Retinal pigment epithelial cell (primary cell): ENCODE results near the gene MAP3K8.
A peak's percentile ranks its signal among the peaks of the same experiment; 100 is the strongest.
"Not testable (repeated sequence)": the region's sequence is repeated elsewhere in the genome, so short reads cannot be mapped to it uniquely, and the experiment has no call there.

Experiments
- DNase-seq: peaks from one replicate; pipeline ENCODE4 v3.0.0-alpha.2; 2010; ENCODE audit warnings: low read depth
- H3K4me3 ChIP-seq: 2 replicates; pipeline ENCODE4 v1.5.1; 2011; ENCODE audit warnings: mild to moderate bottlenecking, low read length, control low read depth, moderate library complexity
- TF ChIP-seq, protein P1 (sequence below): conservative IDR thresholded peaks from 2 replicates; pipeline ENCODE4 v1.5.1; 2011; ENCODE audit warnings: low read depth, low read length, control low read depth, inconsistent platforms

Gene MAP3K8

DNA sequence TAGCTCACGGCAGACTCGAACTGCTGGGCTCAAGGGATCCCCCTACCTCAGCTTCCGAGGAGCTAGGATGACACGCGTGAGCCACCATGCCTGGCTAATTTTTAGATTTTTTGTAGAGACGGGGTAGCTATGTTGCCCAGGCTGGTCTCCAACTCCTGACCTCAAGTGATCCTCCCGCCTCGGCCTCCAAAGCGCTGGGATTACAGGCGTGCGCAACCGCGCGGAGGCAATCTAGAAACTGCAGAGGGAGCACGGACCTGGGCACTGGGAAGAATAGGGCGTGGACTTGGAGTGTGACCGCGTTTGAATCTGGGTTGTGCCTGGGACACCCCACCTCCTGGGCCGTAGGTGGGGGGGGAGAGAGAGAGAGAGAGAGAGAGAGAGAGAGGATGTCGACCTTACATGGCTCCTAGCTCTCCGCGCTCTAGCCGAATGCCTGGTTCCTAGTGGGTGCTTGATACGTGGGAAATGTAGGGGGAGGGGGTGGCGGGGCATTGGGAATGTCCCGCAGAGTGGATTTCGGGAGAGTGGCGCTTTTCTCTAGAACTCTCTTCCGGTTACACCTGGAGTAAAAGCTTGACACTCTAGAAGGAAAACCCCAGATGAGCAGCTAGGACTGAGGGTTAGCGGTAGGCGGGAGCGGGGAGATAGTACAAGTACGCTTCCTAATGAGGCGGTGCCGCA lies 1.2 kb upstream of the MAP3K8 start:
- TF ChIP-seq, protein P1, sequence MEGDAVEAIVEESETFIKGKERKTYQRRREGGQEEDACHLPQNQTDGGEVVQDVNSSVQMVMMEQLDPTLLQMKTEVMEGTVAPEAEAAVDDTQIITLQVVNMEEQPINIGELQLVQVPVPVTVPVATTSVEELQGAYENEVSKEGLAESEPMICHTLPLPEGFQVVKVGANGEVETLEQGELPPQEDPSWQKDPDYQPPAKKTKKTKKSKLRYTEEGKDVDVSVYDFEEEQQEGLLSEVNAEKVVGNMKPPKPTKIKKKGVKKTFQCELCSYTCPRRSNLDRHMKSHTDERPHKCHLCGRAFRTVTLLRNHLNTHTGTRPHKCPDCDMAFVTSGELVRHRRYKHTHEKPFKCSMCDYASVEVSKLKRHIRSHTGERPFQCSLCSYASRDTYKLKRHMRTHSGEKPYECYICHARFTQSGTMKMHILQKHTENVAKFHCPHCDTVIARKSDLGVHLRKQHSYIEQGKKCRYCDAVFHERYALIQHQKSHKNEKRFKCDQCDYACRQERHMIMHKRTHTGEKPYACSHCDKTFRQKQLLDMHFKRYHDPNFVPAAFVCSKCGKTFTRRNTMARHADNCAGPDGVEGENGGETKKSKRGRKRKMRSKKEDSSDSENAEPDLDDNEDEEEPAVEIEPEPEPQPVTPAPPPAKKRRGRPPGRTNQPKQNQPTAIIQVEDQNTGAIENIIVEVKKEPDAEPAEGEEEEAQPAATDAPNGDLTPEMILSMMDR = no peak
- DNase-seq = no peak
- peak overlapping the region; percentile 90 for H3K4me3 ChIP-seq

DNA sequence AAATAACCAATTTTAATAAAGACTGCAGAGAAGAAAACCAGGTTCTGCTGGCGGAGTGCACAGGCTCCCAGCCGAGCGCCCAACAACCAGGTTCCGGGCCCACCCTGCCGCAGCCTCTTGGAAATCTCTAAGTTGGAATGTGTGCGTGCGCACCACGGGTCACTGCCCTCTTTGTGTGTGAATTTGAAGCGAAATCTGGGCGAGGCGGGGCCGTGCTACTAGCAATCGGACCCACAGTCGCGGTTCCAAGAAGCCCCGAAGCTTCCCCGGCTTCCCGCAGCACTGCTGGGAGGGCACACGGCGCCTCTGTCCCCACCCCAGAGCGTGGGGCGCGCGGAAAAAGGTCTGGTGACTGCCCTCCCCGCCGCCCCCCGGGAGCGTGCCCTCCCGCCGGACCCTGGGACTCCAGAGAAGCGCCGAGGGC lies 666 bp upstream of the MAP3K8 start:
- DNase-seq = no peak
- TF ChIP-seq, protein P1 = no peak
- H3K4me3 ChIP-seq = peak overlapping the region; percentile 90

DNA sequence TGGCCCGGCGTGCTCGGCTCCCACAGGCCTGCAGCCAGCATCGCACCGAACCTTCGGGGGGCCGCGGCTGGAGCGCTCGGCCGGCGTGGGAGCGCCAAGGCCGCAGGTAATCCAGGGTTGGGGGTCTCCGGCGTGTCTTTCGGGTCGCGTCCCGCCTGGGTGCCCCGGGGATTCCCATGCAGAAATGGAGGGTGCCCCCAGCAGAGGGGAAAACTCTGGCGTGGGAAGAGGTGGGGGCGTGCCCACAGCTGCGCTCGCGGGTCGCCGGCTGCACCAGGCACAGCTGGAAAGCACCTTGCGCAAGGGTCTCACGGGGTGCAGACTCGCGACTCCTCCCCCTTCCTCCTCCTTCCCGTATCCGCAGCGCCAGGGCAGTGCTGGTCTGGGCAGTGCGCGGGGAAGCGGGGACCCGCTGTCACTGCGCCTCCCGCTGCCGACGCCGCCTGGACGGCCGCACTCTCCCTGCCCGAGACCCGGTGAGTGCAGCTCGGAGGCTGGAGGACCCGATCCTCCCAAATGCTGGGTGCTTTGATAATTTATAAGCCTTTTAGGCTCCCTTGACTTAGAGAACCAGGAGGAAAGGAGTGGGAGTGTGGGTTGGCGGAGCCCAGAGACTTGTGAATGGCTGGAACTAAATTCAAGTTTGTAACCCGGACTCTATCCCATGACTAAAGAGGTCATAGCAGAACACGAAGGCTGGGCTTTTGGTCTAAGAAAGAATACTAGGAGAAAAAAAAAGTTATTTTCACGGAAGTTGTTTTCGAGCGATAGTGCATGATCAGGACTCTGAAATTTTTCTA lies 489 bp downstream of the MAP3K8 start:
- H3K4me3 ChIP-seq = peak overlapping the region; percentile 90
- TF ChIP-seq, protein P1 = no peak
- no peak for DNase-seq

DNA sequence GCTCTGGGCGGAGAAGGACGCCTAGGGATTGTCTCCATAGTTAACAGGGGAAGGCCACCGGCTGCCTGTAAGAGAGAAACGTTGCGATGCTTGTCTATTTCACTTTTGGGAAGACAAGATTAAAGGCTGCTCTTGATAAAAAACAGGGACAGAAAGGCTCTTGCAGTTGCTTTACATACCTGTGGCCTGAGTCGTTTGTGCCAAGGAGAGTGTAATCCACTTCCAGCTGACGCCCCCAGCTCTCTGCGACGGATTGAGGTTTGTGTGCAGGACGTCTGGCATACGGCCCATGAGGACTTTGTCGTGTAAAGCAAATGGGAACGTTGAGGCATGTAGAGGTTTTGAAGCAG lies 1.1 kb downstream of the MAP3K8 start:
- no peak for DNase-seq
- TF ChIP-seq, protein P1 = no peak
- peak overlapping the region; percentile 90 for H3K4me3 ChIP-seq

DNA sequence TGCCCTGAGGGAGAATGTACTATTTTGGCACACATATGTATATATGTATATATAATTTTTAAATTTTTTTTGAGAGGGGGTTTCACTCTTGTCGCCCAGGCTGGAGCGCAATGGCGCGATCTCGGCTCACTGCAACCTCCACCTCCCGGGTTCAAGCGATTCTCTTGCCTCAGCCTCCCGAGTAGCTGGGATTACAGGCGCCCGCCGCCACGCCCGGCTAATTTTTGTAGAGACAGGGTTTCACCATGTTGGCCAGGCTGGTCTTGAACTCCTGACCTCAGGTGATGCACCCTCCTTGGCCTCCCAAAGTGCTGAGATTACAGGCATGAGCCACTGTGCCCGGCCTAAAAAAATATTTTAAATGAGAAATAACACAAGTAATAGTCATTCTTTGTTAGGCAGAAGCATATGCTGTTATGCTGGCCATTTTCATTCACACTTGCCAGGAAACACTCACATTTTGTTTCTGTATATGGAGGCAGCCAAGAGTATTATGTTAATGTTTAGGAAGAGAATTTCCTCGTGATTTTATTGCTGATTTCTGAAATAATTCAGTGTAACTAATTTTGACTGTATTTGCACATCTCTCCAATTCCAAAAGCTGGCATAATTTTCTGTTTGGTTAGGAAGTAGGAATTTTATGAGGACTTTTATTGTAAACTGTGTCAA lies 1.6 kb downstream of the MAP3K8 start:
- DNase-seq = not testable (repeated sequence)
- H3K4me3 ChIP-seq = peak overlapping the region; percentile 90

DNA sequence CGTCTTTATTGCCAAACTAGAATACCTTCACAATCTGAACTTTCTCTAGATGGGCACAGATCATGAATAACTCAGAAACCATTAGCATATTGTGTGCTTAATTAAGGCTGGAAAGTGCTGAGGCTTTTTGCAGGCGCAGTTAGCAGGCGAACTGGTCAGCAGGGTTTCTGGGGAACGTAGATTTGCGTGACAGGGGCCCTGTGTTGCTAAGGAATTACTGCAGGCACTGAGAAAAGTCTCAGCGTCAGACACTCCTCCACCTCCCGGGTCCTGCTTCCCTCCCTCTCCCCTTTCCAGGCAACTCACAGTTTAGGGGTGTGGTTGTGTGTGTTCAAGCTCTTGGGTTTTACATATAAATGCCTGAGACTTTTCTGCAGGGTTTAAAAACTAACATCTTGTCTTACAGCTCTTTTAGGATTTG lies 2.2 kb downstream of the MAP3K8 start:
- peak overlapping the region; percentile 90 for H3K4me3 ChIP-seq
- TF ChIP-seq, protein P1 = no peak
- DNase-seq = peak; percentile 72

DNA sequence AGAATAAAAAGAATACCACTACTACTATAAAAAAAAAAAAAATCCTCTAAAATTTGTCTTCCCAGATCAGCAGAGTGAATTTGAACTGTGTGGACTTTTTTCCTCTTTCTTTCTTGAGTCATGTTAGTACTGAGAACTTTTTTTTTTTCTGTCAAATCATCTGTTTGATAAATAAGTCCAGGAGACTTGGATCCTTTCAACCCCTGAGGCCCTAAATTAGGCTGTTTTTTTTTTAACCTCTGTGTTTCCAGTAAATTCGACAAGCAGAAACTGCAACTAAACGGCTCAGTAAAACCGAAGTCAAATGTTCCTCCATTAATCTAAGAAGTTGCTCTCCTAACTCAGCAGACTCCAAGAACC lies 2.7 kb downstream of the MAP3K8 start:
- DNase-seq = no peak
- TF ChIP-seq, protein P1 = no peak
- H3K4me3 ChIP-seq = peak overlapping the region; percentile 90
